BE2C (cell line): ENCODE measurements around the gene RBM23. TPM values are rescaled to one million over a fixed set of nuclear protein-coding genes. Genes with fewer than 3 reads are reported as not detected.
"Not testable (repeated sequence)": the region's sequence is repeated elsewhere in the genome, so short reads cannot be mapped to it uniquely, and the experiment has no call there.

ENCODE experiments used
- DNase-seq: peaks from one replicate; pipeline ENCODE4 v3.0.0-alpha.2; 2020
- H3K27me3 ChIP-seq: fragments of 250-450 bp; sonication (Bioruptor Pico); 2 replicates; pipeline ENCODE4 v1.5.1; 2020; ENCODE audit warnings: mild to moderate bottlenecking
- H3K36me3 ChIP-seq: fragments of 250-450 bp; sonication (Bioruptor Pico); 2 replicates; pipeline ENCODE4 v1.5.1; 2020; ENCODE audit warnings: mild to moderate bottlenecking
- H3K4me1 ChIP-seq: fragments of 250-450 bp; sonication (Bioruptor Pico); 2 replicates; pipeline ENCODE4 v1.5.1; 2020
- H3K4me3 ChIP-seq: 2 replicates; pipeline ENCODE4 v1.5.1; 2011; ENCODE audit warnings: low read depth, low read length
- H3K9me3 ChIP-seq: fragments of 250-450 bp; sonication (Bioruptor Pico); 2 replicates; pipeline ENCODE4 v1.5.1; 2020
- CTCF ChIP-seq: IDR thresholded peaks from 2 replicates; pipeline ENCODE4 v1.5.1; 2012; ENCODE audit warnings: mild to moderate bottlenecking, low read depth, low read length
- polyA plus RNA-seq: library from polyadenylated mRNA; unstranded; fragments of >200 nt; gene quantifications from one replicate; pipeline ENCODE4 v1.2.1, GENCODE V29; 2012; ENCODE audit warnings: low read depth, missing spikeins; ENCODE audit not compliant: insufficient read length, insufficient read depth

Gene RBM23
- polyA plus RNA-seq, result 79.7 TPM

GRCh38 chr14:22918804-22919600 is at the start of gene RBM23:
Gene RBM23, minus strand, starts transcription at chr14:22919149.
- Histone ChIP-seq H3K36me3 (peaks cover 39% of the 10 kb centered on the region), H3K9me3 (no peaks in the 10 kb centered on the region), H3K4me1 (no peaks in the 10 kb centered on the region), H3K27me3 (no peaks in the 10 kb centered on the region), H3K4me3 (peak within 1 kb of the TSS; percentile 99)
- TF ChIP-seq CTCF, result no peak
- peak; percentile 100 for DNase-seq

GRCh38 chr14:22966783-22967269 is 47.9 kb upstream of the RBM23 start:
- Histone ChIP-seq H3K27me3 (no peaks in the 10 kb centered on the region; the same call in 1 of the 2 replicates), H3K9me3 (no peaks in the 10 kb centered on the region), H3K4me1 (no peaks in the 10 kb centered on the region), H3K4me3 (no peak overlapping the region), H3K36me3 (no peaks in the 10 kb centered on the region)
- no peak for DNase-seq
- no peak for TF ChIP-seq CTCF

GRCh38 chr14:22965916-22966782 is 47.2 kb upstream of the RBM23 start:
- DNase-seq, H3K36me3 ChIP-seq, H3K9me3 ChIP-seq, H3K27me3 ChIP-seq, H3K4me1 ChIP-seq, H3K4me3 ChIP-seq: not testable (repeated sequence)

- H3K4me1 ChIP-seq, result no peaks in the 10 kb centered on the region
- no peaks in the 10 kb centered on the region for H3K9me3 ChIP-seq
- TF ChIP-seq CTCF, result no peak
- DNase-seq, result no peak
- no peaks in the 10 kb centered on the region for H3K36me3 ChIP-seq
- H3K4me3 ChIP-seq, result no peak overlapping the region
- H3K27me3 ChIP-seq, result no peaks in the 10 kb centered on the region; the same call in 1 of the 2 replicates
These were observed 43.2 kb upstream of the RBM23 start for GRCh38 chr14:22962061-22962676.

- 0 out of 2 replicates have a peak, but pooled peaks cover 2% of the 10 kb centered on the region for H3K36me3 ChIP-seq
- no peaks in the 10 kb centered on the region for H3K4me1 ChIP-seq
- no peaks in the 10 kb centered on the region for H3K9me3 ChIP-seq
- no peak for TF ChIP-seq CTCF
- no peak for DNase-seq
- H3K4me3 ChIP-seq, result peak overlapping the region; percentile 83
- no peaks in the 10 kb centered on the region for H3K27me3 ChIP-seq
These were observed 37.0 kb upstream of the RBM23 start for GRCh38 chr14:22955702-22956569.
